Astrocyte of the cerebellum (primary cell): ENCODE results near the gene ZBTB20.

ENCODE experiments used
- DNase-seq: peaks from one replicate; pipeline ENCODE4 v3.0.0-alpha.2; 2011; ENCODE audit warnings: low read depth
- H3K4me3 ChIP-seq: 2 replicates; pipeline ENCODE4 v1.5.1; 2011; ENCODE audit warnings: mild to moderate bottlenecking, low read depth, low read length, moderate library complexity
- CTCF ChIP-seq: IDR thresholded peaks from 2 replicates; pipeline ENCODE4 v1.5.1; 2012; ENCODE audit warnings: low read length, low read depth, moderate library complexity, mild to moderate bottlenecking; ENCODE audit errors: missing control alignments
- in situ Hi-C: cut with HindIII; loops from 2 replicates; pipeline ENCODE4 v1.10.0; 2017; ENCODE audit warnings: low sequenced_read_pairs

Gene ZBTB20

DNA sequence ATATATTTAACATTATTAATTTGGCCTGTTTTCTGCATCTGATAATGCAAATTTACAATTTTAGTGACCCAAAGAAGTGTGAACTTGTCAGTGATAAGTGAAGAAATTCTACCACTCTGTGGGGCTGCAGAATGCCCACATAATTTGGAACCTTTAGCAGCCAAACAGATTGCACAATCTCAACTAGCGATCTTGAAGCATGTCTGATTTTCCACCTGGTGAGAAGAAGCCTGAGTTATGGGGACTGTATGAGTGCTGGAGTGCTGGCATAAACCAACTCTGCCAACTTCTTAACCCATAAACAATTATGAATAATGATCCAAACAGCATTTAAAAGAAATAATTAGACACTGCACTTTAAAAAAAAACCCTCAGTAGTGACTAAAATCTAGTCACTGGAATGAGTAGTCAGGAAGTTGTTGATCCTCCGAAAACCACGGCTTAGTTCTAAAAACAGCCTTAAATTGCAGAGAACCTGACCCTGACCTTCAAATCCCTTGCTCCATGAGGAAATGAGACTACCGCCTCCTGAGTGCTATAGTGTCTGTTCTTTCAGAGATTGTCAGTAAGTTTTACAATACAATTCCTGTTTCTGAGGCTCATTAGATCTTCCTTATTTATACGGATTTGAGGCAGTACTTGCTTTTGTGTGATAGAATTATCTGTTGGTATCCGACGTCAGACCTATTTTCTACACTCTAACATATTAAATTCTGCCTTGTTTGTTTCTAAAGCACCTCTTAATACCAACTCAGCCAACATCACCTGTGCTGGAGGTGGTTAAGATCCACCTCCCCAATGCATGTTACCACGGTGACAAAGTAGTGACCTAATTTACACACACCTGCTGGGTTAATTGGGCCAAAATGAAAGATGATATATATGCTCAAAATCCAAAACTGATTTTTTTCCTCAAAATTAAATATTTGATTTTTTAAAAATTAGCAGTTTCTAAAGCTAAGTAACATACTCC lies 267.7 kb downstream of the ZBTB20 start:
- no peak for DNase-seq
- TF ChIP-seq CTCF, result no peak
- in situ Hi-C loops, result no loop called here
- H3K4me3 ChIP-seq, result no peak overlapping the region

- DNase-seq, result no peak
- in situ Hi-C loops, result no loop called here
- H3K4me3 ChIP-seq, result no peak overlapping the region
- no peak for TF ChIP-seq CTCF
Observed at GRCh38 chr3:114878114-114878839, 268.8 kb downstream of the ZBTB20 start.

DNA sequence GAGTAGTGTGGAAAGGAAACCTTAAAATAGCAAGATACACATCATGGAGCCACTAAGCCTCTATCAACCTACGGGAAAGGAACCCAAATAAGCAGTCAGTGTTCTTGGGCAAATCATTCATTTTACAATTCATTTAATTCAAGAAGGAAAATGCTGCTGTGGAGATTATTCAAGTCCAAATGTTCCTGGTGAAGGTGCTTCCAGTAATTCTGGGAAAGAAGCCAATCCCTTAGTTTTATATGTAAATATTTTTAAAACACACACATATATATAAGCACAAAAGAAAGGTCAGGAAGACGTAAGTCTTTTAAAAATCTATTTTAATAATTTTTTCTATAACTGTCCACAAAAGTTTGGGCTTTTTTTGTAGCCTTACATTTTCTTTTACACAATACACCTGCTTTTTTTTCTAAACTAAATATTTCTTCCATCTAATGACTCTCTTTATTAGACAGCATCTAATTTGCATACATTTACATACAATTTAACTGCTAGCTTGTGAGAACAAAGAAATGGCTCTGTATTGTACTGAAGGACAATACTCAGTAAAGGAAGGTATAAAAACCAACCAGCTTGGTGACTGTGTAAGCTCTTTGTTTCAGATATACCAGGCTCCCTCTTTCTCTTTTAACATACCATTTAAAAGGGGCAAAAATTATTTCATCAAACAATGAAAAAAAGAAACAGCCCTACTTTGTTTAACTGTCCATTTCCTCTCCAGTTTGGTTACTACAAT lies 269.5 kb downstream of the ZBTB20 start:
- no peak for DNase-seq

DNA sequence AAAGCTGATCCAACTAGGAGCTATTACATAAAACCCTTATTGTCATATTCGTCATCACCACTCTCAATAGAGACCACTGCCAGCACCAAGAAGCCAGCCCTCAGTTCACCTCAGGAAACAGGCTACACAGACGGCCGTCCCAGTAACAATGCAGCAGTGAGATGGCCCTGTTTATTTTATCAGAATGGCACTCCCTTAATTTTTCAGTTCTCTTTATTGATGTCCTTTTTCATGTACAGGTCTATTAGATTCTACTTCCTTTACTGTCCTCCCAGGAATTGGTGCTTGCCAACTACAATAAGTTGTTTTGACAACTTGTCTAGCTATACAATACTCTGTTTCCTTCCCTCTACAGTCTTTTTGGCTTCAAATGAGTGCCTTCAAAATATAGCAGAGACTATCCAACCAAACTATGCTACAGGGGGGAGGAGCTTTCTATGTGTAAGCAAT lies 272.5 kb downstream of the ZBTB20 start:
- TF ChIP-seq CTCF, result no peak
- no peak overlapping the region for H3K4me3 ChIP-seq
- no peak for DNase-seq
- in situ Hi-C loops, result no loop called here

More for the DNA sequence above, 269.5 kb downstream of the ZBTB20 start:
- in situ Hi-C loops, result no loop called here
- TF ChIP-seq CTCF, result no peak
- H3K4me3 ChIP-seq, result no peak overlapping the region

- in situ Hi-C loops, result no loop called here
- DNase-seq, result no peak
- H3K4me3 ChIP-seq, result no peak overlapping the region
- TF ChIP-seq CTCF, result no peak
Observed at GRCh38 chr3:114873591-114873990, 273.5 kb downstream of the ZBTB20 start.

- in situ Hi-C loops, result no loop called here
- no peak for TF ChIP-seq CTCF
- DNase-seq, result no peak
- no peak overlapping the region for H3K4me3 ChIP-seq
Observed at GRCh38 chr3:114872588-114872987, 274.5 kb downstream of the ZBTB20 start.
